HG02870 (cell line): Measurements from ENCODE around the gene ESYT1.

Experiments used
- ATAC-seq: cut with Tn5 transposase; IDR thresholded peaks from one replicate; pipeline ENCODE4 v1.9.1; 2021; ENCODE audit warnings: mild to moderate bottlenecking, moderate library complexity; ENCODE audit not compliant: unreplicated experiment

ESYT1 gene

DNA sequence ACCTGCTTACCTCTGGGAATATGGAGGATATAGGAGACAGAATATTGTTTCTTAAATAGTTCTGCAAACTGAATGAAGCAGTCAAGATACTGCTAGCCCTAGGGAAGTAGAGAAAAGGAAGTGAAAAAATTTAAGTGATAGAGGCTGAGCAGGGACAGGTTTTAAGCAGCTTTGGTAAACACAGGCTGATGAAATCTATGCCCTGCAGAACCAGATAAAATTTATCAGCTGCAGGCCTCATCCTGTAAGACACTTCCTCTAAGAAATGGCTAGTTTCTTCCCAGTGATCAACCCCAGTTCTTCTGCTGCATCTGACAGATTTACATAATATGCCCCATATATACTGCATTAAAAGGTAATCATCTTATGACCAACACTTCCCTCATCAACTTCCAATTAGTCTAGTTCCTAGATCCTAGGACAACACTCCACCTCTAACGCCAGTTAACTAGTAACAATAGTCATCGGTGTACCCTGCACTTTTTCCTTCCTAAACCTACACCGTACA, 1.3 kb upstream of the ESYT1 start:
- ATAC-seq: no peak

DNA sequence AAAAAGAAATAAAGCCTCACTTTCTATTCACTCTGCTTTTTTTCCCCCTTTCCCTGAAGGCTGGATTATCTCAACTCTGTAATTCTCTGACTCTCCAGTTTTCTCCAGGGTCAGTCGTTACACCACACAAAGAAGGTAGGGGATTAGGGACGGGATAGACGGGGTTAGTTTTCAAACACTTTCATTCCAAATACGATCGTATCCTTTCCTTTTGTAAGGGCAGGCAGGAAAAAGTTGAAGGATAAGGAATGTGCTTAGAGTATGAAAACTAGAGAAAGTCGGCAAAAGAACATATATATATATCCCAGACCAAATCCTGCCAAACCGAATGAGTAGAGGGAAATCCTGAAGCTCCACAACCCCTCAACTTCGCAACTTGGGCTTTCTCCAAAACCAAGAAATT, 581 bp upstream of the ESYT1 start:
- no peak for ATAC-seq

DNA sequence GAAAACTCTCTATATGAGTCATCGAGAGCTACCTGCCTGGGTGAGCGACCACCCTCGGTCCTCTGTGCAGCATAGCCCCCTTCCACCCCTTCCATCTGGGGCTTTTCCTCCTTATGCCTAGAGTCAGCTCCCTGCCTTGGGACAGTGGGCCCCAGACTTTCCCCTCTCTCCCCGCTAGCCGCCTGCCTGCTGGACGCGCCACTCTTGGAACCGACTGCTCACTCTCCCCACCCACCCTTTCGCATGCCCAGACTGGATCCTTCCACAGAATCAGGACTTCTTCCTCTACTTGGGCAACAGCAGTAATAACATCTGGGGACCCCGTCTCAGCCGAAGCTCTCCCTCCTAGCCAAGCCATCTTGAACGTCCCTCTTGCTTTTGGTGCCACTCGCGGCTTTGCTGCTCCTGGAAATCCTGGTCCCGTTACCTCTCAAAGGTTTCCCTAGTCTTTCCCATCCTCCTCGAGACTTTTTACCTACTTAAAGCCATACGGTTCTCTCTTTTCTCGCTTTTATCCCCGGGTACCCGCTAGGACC, 671 bp downstream of the ESYT1 start:
- ATAC-seq: no peak

DNA sequence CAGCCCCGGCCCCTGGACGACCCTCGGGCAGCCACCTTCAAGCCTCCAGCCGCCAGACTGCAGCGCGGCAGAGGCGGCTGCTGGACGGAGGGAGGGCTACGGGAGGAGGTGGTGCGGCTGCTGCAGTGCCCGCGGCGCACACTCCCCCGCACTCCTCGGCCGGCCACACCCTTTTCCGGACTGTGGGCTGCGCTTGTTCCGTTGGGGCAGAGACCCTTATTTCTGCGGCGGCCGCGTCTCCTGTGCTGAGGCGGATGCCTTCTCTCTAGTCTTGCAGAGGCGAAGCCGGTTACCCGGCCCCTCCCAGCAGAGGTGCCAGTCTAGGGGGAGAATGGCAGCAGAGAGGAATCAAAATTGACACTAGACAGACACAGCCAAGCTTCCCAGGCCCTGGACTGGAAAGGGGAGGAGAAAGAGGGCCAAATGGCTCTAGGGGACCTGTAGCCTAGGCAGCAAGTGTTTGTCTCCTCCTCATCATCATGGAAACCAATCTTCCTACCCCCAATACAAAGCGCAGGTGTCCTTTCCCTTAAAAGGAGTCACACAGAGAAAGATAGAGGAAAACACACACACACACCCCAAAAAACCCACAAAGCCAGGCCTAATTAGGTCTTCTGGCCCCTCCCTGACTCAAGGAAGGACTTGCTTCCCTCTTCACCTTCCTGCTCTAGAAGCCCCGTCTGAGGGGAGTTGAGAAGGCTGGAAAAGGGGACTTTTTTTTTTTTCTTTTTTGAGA, 1.3 kb downstream of the ESYT1 start:
- no peak for ATAC-seq

DNA sequence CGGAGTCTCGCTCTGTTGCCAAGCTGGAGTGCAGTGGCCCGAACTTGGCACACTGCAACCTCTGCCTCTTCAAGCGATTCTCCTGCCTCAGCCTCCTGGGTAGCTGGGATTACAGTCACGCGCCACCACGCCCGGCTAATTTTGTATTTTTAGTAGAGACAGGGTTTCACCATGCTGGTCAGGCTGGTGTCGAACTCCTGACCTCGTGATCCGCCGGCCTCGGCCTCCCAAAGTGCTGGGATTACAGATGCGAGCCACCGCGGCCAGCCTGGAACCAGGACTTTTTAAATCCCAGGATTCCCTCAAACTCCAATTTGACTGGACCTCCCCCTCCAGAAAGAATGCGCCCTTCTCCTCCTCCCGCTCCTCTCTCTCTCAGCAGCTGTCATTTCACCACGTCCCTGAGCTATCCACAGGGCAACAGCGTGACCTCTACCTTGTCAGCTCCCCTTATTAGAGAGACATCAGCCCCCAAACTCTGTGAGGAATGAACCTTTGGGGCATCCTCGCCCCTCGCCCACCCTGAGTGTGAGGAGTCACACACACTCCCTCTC, 2.0 kb downstream of the ESYT1 start:
- no peak for ATAC-seq

DNA sequence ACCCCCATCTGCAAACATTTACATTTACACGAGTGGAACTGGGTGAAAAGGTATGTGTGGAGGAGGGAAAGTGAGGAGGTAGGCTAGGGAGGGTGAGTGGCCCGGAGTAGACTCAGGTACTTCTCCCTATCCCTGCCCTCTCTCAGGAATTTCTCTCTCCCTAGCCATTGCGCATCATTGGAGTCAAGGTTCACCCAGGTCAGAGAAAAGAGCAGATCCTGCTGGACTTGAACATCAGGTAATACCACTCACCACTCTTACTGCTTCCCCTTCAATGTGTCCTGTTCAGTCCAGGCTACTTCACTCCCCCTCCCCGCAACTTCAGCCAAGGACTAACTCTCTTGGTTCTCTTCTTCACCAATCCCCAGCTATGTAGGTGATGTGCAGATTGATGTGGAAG, 2.8 kb downstream of the ESYT1 start:
- no peak for ATAC-seq

DNA sequence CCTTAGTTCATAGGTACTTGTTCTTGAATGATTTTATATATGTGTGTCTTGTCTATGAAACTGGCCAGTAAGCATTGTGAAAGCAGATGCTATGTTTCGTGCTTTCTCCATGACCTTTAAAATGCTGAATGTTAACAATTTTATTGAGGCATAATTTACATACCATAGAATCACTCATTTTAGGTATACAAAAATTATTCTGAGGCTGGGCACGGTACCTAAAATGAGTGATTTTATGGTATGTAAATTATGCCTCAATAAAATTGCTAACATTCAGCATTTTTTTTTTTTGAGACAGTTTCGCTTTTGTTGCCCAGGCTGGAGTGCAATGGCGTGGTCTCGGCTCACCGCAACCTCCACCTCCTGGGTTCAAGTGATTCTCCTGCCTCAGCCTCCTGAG, 6.8 kb downstream of the ESYT1 start:
- no peak for ATAC-seq

DNA sequence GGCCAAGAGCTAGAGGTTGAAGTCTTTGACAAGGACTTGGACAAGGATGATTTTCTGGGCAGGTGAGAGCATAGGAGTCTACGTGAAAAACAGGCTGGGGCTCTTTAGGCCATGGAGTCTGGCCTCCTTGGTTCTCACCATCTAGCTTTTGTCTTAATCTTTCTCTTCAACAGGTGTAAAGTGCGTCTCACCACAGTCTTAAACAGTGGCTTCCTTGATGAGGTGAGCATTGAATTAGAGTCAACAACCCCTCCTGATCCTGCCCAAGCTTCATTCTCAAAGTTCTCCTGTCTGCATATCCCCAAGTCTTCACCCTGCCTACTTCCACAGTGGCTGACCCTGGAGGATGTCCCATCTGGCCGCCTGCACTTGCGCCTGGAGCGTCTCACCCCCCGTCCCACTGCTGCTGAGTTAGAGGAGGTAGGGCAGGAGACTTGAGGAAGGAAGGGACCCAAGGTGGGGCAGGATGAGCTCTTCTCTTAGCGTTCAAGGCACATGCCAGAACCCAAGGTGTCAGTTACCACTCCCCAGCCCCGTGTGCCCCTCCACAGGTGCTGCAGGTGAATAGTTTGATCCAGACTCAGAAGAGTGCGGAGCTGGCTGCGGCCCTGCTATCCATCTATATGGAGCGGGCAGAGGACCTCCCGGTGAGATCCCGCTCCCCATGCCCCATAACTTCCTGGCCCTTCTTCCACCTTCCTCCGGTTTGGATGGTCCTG, 9.9 kb downstream of the ESYT1 start:
- ATAC-seq: no peak

DNA sequence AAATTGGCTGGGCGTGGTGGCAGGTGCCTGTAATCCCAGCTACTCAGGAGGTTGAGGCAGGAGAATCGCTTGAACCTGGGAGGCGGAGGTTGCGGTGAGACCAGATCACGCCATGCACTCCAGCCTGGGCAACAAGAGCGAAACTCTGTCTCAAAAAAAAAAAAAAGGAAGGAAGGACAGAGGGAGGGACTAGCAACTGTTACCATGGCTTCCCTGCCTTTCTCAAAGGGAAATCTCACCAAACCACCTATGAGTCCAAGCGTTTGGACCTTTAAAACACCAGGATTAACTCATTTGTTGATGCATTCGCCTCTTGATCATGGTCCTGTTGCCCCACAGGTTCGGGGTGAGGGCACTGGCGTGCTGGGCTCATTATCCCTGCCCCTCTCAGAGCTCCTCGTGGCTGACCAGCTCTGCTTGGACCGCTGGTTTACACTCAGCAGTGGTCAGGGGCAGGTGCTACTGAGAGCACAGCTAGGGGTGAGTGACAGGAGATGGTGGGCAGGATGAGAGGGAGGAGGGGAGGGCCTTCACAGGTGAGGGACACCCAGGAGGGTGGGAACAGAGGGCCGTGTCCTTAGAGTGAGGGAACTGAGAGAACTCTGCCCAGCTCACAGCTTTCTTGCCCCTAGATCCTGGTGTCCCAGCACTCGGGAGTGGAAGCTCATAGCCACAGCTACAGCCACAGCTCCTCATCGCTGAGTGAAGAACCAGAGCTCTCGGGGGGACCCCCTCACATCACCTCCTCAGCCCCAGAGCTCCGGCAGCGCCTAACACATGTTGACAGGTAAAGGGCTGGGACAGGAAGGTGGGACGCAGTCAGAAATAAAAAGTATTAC, 14.1 kb downstream of the ESYT1 start:
- ATAC-seq: no peak

DNA sequence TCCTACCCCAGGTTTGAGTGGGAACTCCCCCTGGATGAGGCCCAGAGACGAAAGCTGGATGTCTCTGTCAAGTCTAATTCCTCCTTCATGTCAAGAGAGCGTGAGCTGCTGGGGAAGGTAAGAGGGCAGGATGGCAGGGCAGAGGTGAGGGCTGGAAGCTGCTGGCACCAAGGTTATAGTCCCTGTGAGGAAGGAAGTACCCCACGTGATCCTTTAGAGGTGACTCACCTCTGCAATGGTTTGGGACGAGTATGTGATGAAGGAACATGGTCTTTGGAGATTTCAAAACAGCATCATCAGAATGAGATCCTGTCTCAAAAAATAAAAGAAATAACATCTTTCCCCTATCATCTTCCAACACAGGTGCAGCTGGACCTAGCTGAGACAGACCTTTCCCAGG, 15.2 kb downstream of the ESYT1 start:
- ATAC-seq: no peak

DNA sequence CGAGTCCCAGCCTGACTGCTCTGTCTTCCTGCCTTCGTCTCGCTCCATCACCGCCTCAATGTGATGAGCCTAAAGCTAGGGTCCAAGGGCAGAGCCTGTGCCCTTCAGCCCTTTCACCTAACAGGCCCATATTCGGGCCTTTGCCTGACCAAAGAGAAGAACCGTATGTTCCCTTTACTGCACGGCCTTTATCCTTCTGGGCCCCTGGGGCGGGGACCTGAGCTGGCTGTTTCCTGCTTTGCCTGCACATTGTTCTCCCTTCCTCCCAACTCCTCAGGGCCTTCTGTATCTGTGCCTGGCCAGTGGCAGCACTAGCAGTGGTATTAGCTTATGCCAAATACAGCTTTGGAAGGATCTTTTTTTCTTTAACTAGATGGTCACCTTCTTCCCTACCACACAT, 15.8 kb downstream of the ESYT1 start:
- no peak for ATAC-seq

DNA sequence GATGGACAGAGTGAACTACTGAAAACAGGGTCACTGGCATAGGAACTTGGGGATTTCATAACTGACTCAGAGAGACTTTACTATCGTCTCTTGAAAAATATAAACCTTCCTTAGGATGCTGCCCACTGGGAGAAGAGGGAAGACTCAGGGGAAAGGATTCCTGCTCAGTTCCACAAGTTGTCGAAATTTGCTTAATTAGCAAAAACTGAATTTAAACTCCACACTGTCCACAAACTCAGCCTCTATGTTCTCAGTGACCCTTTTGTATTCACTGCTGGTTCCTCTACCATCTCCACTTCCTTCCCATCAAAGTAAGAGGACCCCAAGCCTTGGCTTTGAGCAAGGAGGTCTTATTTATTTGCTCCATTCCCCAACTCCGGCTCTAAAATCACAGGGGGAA, 17.1 kb downstream of the ESYT1 start:
- no peak for ATAC-seq

DNA sequence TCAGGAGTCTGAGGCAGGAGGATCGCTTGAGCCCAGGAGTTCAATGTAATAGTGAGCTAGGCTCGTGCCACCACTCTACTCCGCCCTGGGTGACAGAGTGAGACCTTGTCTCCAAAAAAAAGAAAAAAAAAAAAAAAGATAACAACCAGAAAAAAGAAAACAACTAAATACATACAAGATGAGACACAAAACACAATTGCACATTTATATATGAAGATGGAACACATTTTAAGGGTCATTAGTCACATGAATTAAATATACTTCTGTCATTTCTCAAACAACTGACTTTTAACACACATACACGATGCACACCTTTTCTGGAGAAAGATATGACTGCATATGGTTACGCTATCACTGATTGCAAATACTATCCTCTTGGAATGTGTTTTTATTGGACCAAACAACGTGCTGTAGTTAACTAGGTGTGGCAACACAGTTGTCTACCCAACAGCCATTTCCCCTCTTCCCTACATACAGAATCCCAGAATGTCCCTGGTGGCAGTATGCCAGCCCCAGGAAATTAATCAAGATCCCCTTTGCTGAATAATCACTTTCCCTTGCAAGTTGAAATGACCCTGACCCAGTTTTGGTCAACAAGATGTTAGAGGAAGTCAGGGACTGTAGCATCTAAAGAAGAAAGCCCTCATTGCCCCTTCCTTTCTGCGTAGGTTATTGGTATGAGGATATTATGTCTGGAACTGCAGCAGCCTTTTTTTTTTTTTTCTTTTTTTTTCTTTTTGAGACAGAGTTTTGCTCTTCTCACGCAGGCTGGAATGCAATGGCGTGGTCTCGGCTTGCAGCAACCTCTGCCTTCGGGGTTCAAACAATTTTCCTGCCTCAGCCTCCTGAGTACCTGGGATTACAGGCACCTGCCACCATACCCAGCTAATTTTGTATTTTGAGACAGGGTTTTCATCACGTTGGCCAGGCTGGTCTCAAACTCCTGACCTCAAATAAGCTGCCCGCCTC, 18.7 kb downstream of the ESYT1 start:
- ATAC-seq: no peak

DNA sequence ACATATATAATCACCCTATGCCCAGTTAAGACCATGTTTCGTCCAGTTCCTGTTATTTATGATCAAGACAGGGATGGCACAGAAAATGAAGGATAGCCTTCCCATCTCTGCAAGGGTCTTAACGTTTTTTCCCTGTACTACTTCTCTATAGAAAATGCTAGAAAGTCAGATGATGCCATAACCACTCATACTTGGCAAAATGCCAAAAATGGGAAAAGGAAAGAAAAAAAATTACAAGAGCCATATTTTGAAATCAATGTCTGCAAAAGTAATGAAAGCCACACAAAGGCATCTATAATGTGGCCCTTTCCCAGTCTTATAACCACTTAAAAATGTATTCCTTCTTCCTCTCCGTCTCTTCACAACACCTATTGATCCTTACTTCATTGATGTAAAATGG, 22.5 kb downstream of the ESYT1 start:
- no peak for ATAC-seq

DNA sequence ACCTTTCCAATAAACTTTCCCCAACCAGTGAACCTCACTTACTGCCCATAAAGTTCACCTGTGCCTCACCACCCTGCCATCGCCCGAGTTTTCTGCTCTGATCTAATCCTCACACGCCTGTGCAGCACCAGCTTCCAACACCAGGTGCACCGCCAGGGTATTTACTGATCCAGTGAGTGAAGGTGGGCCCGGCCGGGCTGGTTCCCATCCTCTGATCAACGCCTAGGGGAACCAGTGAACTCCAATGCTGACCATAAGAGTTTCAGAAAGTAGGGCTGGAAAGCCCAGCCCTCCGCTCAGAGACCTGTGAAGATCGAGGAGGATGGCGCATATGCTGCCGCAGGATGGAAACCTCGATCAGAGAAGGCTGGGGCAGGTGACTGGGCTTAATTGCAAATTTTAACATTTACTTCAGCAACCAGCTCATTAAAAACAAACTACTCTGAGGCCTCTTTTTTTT, 23.6 kb downstream of the ESYT1 start:
- peak; percentile 47 for ATAC-seq

DNA sequence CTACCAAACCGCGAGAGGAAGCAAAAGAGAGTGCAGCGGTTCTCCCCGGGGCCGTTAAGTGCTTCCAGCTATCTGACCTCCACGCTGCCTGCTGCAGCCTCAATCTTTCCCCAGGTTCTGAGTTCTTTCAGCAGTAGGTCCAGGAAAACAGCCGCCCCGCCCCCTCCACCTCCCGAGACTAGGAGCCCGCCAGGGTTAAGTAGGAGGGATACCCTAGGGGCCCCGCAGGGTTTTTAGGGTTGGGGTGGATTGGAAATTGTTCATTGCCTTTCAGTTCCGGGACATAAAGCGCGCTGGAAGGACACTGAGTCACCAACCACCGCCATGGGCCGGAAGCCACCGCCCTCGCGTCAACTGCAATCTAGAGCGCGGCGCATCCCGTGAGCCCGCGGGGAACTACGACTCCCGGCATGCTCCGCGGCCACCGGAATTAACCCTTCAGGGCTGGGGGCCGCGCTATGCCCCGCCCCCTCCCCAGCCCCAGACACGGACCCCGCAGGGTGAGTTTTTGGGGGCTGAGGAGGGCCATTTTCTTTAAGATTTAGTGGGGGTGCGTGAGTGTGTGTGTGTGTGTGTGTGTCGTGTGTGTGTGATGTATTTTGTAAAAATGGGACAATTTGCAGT, 24.2 kb downstream of the ESYT1 start, which contains the start of gene MYL6B:
Gene MYL6B, plus strand, starts transcription at position 456 of the 624 bp plus-strand sequence. CDS start 1,332 bp downstream, outside the sequence.
- peak; percentile 89 for ATAC-seq

DNA sequence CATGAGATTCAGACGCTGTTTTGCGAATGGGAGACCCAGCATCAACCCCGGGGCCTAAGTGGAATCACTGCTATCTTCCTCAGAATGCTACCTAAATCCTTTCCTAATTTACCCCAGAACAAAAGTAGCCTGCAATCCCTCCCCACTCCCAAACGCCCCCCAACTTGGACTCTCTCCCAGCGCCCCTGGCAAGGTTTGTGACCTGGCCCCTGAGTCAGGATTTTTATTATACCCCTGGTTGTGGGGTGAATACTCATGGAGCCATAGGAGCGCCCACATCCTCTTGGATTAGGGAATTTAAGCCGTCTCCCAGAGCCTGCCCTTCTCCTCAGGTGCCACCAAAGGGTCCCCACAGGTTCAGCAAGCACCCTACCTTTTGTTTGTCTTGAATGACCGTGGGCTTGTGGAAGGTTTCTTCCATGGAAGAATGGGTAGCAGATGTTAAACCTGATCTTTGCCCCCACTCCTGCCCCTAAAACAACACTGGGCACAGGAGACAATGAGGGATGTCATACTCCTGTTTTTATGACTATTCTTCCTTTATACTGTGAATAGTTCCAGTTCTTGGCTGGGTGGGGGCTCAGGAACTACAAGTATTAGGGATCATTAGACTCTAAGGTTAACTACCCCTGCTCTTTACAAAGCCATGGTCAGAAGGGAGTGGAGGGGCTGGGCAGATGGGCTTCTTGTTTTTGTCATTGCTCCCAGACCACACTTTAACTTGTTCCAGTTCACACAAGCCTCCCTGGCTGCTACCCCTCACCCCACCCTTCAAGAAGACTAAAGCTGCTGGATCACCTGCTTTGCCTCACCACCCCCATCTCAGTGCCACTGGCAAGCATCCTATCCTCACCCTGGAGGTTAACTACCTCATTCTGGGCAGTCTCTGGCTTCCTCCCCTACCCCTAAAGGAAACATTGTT, 24.9 kb downstream of the ESYT1 start:
- no peak for ATAC-seq

DNA sequence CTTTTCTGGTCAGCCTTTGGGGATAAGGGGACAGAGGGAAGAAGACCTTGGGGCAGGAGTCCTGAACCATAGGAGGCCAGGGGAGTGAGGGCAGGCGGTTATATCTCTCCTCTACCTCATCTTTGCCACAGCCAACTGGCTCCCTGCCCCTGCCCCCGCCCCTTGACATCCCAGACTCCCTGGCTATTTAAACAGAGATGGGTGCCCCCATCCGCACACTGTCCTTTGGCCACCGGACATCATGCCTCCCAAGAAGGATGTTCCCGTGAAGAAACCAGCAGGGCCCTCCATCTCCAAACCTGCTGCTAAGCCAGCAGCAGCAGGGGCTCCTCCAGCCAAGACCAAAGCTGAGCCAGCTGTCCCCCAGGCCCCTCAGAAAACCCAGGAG, 25.6 kb downstream of the ESYT1 start:
- ATAC-seq: no peak
